T47D (cell line): Measurements from ENCODE around the gene EXOC6.
"Not testable (repeated sequence)": the region's sequence is repeated elsewhere in the genome, so short reads cannot be mapped to it uniquely, and the experiment has no call there.

ENCODE experiments used
- DNase-seq, 2 experiments: peaks; one replicate each; pipeline versions ENCODE4 v3.0.0 to v3.0.0-alpha.2; 2011 to 2012; ENCODE audit warnings: low read depth in 1 of 2, low spot score in 1 of 2
- JUND ChIP-seq: IDR thresholded peaks from 2 replicates; pipeline ENCODE4 v1.6.1; 2012; ENCODE audit warnings: low read depth
- in situ Hi-C: cut with HindIII; loops from 2 replicates; pipeline ENCODE4 v1.10.0; 2016; ENCODE audit warnings: low sequenced_read_pairs, low pct_unique_long_range_greater_than_20kb

The EXOC6 gene

DNA sequence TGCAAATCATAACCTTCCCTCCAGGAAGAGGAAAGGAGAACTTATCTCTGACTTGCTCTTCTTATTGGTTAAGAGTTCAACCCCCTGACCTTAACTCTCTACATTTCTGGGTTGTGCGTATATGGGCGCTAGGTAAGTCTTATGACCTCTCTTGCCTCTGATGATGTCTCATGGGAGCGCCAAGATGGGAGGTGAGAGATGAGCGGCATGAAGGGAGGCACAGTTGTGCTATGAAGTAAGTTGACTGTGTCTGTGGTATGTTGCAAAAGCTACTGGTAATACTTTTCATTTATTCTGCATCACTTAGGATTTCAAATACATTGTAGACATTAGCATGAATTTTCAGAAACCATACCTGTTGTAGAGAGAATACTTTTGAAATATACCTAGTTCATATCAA, 59.0 kb downstream of the EXOC6 start:
- no peak for TF ChIP-seq JUND
- DNase-seq: no peak
- in situ Hi-C loops: no loop called here

DNA sequence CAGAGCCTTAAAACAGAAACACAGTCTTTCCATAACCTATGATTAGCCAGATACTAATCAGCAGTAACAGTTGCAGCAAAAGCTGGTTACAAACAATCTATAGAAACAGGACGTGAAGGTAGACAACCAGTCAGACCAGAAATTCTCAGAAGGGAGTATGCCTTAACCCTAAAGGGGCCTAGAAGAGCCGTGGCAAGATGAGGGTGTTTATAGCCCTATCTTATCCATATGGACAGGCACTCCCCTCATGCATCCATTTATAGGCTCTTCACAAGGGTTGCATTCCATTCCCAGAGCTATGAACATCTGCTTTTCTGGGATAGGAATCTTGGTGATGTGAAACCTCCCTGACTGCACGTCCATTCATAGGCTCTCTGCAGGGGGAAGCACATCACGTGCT, 64.3 kb downstream of the EXOC6 start:
- peak in 1 of 2 experiments; percentile 31 for DNase-seq
- in situ Hi-C loops: not testable (repeated sequence)
- 0 out of 2 replicates have a peak, but pooled peaks have one; percentile 15 for TF ChIP-seq JUND

DNA sequence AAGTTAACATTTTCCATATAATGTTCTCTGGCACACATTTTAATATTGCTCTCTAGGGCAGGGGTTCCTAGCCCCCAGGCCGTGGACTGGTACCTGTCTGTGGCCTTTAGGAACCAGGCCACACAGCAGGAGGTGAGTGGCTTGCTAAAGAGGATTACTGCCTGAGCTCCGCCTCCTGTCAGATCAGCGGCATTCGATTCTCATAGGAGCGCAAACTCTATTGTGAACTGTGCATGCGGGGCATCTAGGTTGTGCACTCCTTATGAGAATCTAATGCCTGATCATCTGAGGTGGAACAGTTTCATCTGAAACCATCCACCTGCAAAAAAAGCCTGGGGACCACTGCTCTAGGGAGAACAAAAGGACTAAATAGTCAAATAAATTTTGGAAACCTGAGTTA, 65.7 kb downstream of the EXOC6 start:
- in situ Hi-C loops: no loop called here
- DNase-seq: no peak
- TF ChIP-seq JUND: no peak

DNA sequence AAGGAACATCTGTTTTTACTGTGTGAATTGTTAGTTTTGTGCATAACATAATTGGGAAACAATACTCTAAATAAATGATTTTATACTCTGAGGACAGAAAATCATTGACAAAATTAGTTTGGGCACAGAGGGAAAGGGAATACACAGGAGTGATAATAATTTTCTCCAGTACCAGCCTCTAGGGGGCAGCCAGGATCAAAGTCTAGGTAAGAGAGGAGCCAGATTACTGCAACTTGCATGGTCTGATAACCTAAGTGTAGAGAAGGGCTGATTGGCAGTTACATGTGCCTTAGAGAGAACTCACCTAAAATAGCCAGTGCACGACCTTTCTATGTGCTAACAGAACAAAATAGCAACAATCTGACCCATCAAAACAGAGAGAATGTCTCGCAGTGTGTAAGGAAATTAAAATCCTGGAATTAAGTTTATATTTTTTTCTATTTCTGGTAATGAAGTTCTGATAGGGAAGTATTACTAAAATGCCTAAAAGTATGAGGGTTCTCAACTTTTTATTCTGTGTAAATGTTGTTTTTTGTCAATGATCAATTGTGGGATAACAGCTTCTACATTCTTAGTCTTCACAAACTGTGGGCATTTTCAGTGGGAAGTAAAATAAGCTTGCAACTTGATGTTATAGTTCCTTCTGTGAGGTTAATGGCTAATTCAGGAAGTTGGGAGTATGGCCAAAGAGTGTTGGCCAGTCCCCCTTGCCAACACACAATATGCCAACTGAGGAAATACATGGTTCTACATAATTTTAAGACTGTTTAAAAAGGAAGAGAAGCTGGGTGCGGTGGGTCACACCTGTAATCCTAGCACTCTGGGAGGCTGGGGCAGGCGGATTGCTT, 66.4 kb downstream of the EXOC6 start:
- TF ChIP-seq JUND: no peak
- DNase-seq: peak; percentile 8 to 61
- in situ Hi-C loops: no loop called here

DNA sequence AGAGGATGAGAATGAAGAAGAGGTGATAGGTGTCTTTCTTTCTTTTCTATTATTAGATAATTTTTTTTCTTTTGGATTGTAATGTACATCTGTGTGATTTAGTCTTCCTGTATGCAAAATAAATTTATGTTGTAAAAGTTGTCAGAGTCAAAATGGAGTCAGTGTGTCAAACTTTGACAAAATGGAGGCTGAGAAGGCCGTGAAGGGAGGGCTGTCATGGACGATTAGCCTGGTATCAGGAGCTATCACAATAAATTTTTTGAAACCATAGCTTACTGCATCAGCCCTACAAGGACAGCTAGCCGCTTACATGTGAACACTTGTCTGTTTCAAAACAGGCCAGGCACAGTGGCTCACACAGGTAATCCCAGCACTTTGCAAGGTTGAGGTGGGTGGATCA, 67.6 kb downstream of the EXOC6 start:
- DNase-seq: no peak
- no peak for TF ChIP-seq JUND
- in situ Hi-C loops: no loop called here

GRCh38 chr10:92916433-92916832, 68.1 kb downstream of the EXOC6 start:
- in situ Hi-C loops: no loop called here
- no peak for TF ChIP-seq JUND
- no peak for DNase-seq

DNA sequence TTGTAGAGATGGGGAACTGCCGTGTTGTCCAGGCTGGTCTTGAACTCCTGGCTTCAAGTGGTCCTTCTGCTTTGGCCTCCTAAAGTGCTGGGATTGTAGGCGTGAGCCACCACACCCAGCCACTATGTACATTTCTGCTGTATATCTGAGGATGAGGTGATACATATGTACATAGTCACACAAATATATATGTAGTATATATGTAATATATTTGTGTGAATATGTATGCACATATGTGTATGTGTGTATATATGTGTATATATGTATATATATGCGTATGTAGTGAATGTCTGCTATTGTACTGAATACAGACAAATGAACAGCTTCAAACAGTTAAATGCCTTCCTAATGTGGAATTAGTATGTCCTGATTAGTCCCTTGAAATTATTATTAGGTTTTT, 70.3 kb downstream of the EXOC6 start:
- in situ Hi-C loops: no loop called here
- TF ChIP-seq JUND: no peak
- no peak for DNase-seq

DNA sequence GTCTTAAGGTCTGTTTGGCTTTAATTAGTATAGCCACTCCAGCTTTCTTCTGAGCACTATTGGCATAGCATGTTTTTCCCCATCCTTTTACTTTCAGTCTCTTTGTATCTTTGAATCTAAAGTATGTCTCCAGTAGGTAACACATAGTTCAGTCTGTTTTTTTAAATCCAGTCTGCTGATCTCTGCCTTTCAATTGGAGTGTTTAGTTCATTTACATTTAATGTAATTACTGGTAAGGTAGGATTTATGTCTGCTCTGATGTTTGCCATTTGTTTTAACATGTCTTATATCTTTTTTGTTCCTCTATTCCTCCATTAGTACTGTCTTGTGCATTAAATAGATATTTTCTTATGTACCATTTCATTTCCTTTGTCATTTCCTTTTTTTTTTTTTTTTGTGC, 72.5 kb downstream of the EXOC6 start:
- DNase-seq: no peak
- in situ Hi-C loops: no loop called here
- no peak for TF ChIP-seq JUND

DNA sequence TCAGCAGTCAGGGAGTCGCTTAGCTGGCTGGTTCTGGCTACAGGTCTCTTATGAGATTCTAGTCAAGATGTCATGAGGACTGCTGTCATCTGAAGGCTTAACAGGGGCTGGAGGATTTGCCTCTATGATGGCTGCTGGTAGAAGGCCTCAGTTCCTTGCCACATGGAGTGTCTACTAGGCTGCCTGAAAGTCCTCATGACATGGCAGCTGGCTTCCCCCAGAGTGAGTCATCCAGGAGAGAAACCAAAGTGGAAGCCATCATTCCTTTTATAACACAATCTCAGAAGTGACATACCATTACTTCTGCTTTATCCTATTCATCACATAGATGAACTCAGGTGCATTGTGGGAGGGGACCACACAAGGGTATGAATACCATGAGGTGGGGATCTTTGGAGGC, 75.1 kb downstream of the EXOC6 start:
- TF ChIP-seq JUND: no peak
- no peak for DNase-seq
- in situ Hi-C loops: no loop called here

GRCh38 chr10:92929896-92930295, 81.6 kb downstream of the EXOC6 start:
- in situ Hi-C loops: no loop called here
- no peak for TF ChIP-seq JUND
- no peak for DNase-seq

GRCh38 chr10:92931597-92931996, 83.3 kb downstream of the EXOC6 start:
- in situ Hi-C loops: no loop called here
- DNase-seq: no peak
- no peak for TF ChIP-seq JUND

DNA sequence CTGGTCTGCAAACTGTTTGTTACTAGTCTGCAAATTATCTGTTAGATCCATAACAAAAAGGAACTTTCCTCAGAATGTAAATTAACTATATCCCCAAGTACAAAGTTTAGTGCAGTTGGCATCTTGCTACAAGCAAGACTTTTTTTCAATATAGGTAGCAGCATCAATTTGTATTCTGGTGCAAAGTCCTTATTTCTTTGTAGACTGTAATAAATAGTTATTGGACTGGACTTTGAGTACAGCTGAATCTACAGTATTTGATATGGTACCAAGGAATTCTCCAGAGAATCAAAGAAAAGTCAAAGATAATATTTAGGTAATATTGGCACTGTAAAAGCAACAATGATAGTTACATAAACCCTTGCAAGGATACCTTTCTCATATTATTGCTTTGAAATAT, 89.6 kb downstream of the EXOC6 start:
- DNase-seq: no peak
- TF ChIP-seq JUND: no peak
- in situ Hi-C loops: no loop called here

- DNase-seq: no peak
- in situ Hi-C loops: no loop called here
- no peak for TF ChIP-seq JUND
Observed at GRCh38 chr10:92938841-92939240, 90.5 kb downstream of the EXOC6 start.

DNA sequence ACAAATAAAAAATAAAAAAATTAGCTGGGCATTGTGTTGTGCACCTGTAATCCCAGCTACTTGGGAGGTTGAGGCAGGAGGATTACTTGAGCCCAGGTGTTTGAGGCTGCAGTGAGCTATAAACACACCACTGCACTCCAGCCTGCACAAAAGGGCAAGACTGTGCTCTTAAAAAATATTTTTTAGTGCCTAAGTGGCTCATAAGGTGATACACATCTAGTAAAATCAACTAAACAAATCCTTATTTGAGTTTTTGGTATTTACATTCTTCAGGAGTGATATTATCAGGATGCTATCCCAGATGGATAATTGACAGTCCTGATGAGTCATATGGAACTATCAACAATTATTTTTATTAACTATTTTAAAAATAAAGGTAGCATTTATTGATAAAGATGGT, 93.9 kb downstream of the EXOC6 start:
- peak; percentile 73 for TF ChIP-seq JUND
- in situ Hi-C loops: no loop called here
- DNase-seq: peak in 1 of 2 experiments; percentile 38
